ENCODE measurements around the gene ERC1. TPM values are rescaled to one million over a fixed set of nuclear protein-coding genes. Genes with fewer than 3 reads are reported as not detected.

The ERC1 gene
- total RNA-seq, 2 experiments from 2014 or later, result 21.7 to 27.0 TPM

DNA sequence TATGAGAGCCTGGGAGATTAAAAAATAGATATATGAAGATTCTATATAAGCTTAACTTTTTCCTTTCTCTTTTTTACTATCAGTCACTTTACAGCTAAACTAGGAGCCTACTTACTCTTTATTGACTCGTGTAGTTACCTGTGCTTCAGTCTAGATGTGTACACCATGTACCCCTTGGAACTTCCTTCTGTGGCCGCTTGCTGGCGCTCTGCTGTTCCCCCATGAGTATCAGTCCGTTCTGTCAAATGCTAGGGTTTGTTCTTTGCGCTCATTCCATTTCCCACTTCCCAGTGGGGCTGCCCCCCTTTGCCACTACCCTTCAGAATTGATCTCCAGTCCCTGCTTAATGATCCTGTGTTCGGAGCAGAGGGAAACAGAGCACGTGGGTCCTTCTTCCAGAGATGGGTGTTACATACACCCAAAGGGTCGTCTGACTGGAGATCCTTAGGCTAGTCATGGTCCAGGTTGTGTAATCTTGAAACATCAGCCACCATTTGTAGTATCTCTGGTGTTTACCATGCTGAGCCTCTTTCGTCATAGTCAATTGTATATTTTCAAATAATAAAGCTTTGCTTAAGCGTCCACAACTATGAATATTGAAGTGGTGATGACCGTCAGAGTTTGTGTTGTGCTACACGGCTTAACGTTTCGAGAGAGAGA, 443.4 kb downstream of the ERC1 start:
- intact Hi-C loops (cut with micrococcal nuclease), result no loop called here
- Mint-ChIP-seq H3K27ac (no peak overlapping the region), H3K9me3 (no peaks in the 10 kb centered on the region), H3K36me3 (ENCODE audit: low read depth) (no peaks in the 10 kb centered on the region), H3K4me3 (no peak overlapping the region), H3K27me3 (no peaks in the 10 kb centered on the region), H3K4me1 (ENCODE audit: low read depth) (no peaks in the 10 kb centered on the region)
- POLR2A ChIA-PET, result interaction anchor here (0.7 to 1.3 kb wide), 2 partner anchors 10 to 40 kb away, joined by 3 read pairs; no protein-coding TSS in a partner anchor
- CTCF ChIA-PET, result interaction anchor here (1.2 to 2.9 kb wide), 3 partner anchors 12 to 148 kb away, joined by 4 to 8 read pairs (median 5); no protein-coding TSS in a partner anchor
- ATAC-seq, result no peak
- TF ChIP-seq, protein P1, sequence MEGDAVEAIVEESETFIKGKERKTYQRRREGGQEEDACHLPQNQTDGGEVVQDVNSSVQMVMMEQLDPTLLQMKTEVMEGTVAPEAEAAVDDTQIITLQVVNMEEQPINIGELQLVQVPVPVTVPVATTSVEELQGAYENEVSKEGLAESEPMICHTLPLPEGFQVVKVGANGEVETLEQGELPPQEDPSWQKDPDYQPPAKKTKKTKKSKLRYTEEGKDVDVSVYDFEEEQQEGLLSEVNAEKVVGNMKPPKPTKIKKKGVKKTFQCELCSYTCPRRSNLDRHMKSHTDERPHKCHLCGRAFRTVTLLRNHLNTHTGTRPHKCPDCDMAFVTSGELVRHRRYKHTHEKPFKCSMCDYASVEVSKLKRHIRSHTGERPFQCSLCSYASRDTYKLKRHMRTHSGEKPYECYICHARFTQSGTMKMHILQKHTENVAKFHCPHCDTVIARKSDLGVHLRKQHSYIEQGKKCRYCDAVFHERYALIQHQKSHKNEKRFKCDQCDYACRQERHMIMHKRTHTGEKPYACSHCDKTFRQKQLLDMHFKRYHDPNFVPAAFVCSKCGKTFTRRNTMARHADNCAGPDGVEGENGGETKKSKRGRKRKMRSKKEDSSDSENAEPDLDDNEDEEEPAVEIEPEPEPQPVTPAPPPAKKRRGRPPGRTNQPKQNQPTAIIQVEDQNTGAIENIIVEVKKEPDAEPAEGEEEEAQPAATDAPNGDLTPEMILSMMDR (IDR thresholded peaks at IDR 0.05), result no peak
- no peak for DNase-seq

DNA sequence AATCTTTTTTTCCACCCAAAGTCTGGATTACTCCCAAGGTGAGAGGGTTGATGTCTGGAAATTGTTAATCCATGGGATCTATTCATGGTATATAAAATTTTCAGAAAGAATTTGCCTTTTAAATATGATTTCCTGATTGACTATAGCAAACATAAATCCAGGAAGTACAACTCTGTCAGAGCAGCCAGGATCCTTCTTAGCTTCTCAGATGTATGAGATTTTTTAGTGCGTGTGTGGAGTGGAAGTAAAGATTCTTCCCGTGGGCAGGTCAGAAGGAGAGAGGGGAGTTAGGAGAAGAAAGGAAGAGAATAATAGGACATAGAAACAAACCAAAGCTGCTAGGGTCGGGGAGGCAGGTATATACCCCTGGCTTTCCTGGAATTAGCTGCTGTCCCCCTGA, 444.0 kb downstream of the ERC1 start:
- H3K4me3 Mint-ChIP-seq, result no peak overlapping the region
- TF ChIP-seq, protein P1 (IDR thresholded peaks at IDR 0.05), result no peak
- no peak overlapping the region for H3K27ac Mint-ChIP-seq
- intact Hi-C loops (cut with micrococcal nuclease), result no loop called here
- no peaks in the 10 kb centered on the region for H3K4me1 Mint-ChIP-seq (ENCODE audit: low read depth)
- no peaks in the 10 kb centered on the region for H3K27me3 Mint-ChIP-seq
- no peak for DNase-seq
- H3K9me3 Mint-ChIP-seq, result no peaks in the 10 kb centered on the region
- ChIA-PET CTCF (interaction anchor here (1.2 to 2.9 kb wide), 3 partner anchors 13 to 148 kb away, joined by 4 to 8 read pairs (median 5); no protein-coding TSS in a partner anchor), POLR2A (interaction anchor here (1.3 kb wide), 1 partner anchor 10 kb away, joined by 3 read pairs; no protein-coding TSS in a partner anchor)
- no peaks in the 10 kb centered on the region for H3K36me3 Mint-ChIP-seq (ENCODE audit: low read depth)
- ATAC-seq, result no peak

- DNase-seq, result no peak
- H3K9me3 Mint-ChIP-seq, result no peaks in the 10 kb centered on the region
- ATAC-seq, result no peak
- ChIA-PET CTCF (interaction anchor here (0.7 to 2.9 kb wide), 4 partner anchors 10 to 147 kb away, joined by 3 to 8 read pairs (median 4); no protein-coding TSS in a partner anchor), POLR2A (interaction anchor here (1.3 kb wide), 1 partner anchor 11 kb away, joined by 3 read pairs; no protein-coding TSS in a partner anchor)
- TF ChIP-seq, protein P1 (IDR thresholded peaks at IDR 0.05), result no peak
- H3K4me3 Mint-ChIP-seq, result no peak overlapping the region
- H3K27ac Mint-ChIP-seq, result no peak overlapping the region
- H3K4me1 Mint-ChIP-seq (ENCODE audit: low read depth), result no peaks in the 10 kb centered on the region
- no peaks in the 10 kb centered on the region for H3K27me3 Mint-ChIP-seq
- intact Hi-C loops (cut with micrococcal nuclease), result no loop called here
- no peaks in the 10 kb centered on the region for H3K36me3 Mint-ChIP-seq (ENCODE audit: low read depth)
These were observed 444.4 kb downstream of the ERC1 start for GRCh38 chr12:1435456-1435855.

DNA sequence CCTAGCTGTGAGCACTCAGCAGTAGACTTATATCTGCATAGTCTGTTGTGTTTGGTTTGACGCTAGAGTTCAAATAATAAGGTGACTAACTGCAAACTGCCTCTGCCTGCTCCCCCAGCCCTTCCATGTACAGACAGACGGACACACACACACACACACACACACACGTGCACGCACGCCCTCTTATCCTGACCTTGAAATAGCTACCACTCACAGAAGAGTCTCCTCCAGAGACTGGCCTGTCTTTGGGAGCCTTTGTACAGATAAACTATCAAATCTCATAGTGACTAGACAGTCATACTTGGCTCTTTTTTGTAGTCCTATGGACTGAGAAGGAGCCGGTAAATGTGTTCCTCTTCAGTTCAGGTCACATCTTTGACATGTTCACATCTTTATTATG, 445.0 kb downstream of the ERC1 start:
- Mint-ChIP-seq H3K4me1 (ENCODE audit: low read depth) (no peaks in the 10 kb centered on the region), H3K36me3 (ENCODE audit: low read depth) (no peaks in the 10 kb centered on the region), H3K27me3 (no peaks in the 10 kb centered on the region), H3K4me3 (no peak overlapping the region), H3K27ac (no peak overlapping the region), H3K9me3 (no peaks in the 10 kb centered on the region)
- ATAC-seq, result no peak
- intact Hi-C loops (cut with micrococcal nuclease), result no loop called here
- ChIA-PET CTCF (interaction anchor here (0.7 to 2.9 kb wide), 3 partner anchors 10 to 147 kb away, joined by 3 to 8 read pairs (median 5); no protein-coding TSS in a partner anchor), POLR2A (interaction anchor here (0.6 to 1.3 kb wide), 2 partner anchors 11 to 134 kb away, joined by 3 read pairs; no protein-coding TSS in a partner anchor)
- TF ChIP-seq, protein P1 (IDR thresholded peaks at IDR 0.05), result no peak
- DNase-seq, result no peak

DNA sequence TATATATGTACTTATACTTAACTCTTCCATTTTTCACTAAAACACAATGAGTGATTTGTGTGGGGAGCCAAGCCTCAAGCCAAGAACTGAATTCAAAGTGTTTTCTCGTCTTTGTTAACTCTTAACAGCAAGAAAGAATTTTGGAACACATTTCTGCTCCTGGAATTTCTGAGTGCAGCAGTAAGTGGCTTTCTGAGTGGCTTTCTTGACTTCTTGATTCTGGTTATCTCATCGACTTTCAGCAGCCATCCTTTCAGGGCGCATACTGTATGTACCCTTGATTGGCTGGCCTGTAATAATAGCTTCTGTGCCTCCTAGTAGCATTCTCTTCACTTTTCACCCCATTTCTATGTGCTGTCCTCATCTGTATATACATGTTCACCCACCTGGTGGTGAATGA, 446.0 kb downstream of the ERC1 start:
- CTCF ChIA-PET, result no interaction called here
- Mint-ChIP-seq H3K4me3 (no peak overlapping the region), H3K27me3 (no peaks in the 10 kb centered on the region), H3K9me3 (no peaks in the 10 kb centered on the region), H3K27ac (no peak overlapping the region), H3K36me3 (ENCODE audit: low read depth) (no peaks in the 10 kb centered on the region), H3K4me1 (ENCODE audit: low read depth) (no peaks in the 10 kb centered on the region)
- TF ChIP-seq, protein P1 (IDR thresholded peaks at IDR 0.05), result no peak
- ATAC-seq (no peak), DNase-seq (no peak)
- POLR2A ChIA-PET, result no interaction called here
- intact Hi-C loops (cut with micrococcal nuclease), result no loop called here

All from activated CD8-positive, alpha-beta T cell treated with anti-CD3 and anti-CD28 coated beads for 36 hours (primary cell).